NCI-H2196 (cell line): ENCODE measurements around the gene BEX5.
"Not testable (repeated sequence)": the region's sequence is repeated elsewhere in the genome, so short reads cannot be mapped to it uniquely, and the experiment has no call there.

Source experiments
- DNase-seq: peaks from one replicate; lab custom pipeline; 2025; ENCODE audit not compliant: unreplicated experiment; lab: John Stamatoyannopoulos, UW

Gene BEX5

GRCh38 chrX:102155806-102156179 lies at the start of gene BEX5:
BEX5 (minus strand) TSS chrX:102155977; CDS start chrX:102154265, 1,712 bp downstream.
- DNase-seq, result peak; percentile 69

GRCh38 chrX:102185967-102186720 lies 30.4 kb upstream of the BEX5 start:
- DNase-seq, result no peak

DNA sequence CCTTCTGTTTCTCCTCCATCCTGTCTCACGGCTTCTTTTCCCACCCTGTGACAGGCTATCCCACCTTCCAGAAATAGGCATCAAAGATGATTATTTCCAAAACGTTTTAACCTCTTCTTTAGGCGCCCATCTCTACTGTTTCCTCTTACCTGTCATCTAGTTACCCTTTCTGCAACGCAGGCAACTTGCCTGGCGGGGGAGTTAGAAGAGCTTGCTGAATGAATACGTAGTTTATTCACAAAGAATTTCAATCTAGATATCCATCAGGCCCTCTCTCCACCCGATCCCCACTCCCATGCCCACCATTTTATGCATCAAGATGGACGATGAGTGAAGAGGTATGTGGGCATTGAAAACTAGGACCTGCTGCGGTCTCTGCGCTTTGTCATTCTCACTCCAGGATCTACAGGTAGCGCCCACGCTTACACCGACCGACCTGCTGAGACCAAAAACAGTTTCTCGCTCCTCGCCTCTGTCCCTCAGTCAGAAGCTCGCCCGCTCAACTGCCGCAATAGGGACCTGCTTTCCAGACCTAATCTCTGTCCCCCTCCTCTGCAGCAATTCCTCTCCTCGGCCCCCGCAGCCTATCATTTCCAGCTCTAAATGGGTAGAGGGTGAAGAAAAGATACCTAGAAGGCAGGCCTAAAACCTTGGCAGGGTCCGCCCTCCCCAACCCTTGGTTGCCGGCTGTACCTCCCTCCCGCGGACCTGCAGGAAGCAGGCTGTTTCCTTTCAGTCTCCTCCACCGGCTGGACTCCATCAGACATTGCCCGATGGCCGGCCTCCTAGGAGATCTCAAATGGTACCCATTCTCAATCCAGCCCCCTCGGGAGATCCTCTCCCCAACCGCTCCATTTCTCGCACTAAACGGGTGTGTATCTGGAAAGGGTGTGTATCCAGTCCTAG lies 624 bp downstream of the BEX5 start:
- no peak for DNase-seq

DNA sequence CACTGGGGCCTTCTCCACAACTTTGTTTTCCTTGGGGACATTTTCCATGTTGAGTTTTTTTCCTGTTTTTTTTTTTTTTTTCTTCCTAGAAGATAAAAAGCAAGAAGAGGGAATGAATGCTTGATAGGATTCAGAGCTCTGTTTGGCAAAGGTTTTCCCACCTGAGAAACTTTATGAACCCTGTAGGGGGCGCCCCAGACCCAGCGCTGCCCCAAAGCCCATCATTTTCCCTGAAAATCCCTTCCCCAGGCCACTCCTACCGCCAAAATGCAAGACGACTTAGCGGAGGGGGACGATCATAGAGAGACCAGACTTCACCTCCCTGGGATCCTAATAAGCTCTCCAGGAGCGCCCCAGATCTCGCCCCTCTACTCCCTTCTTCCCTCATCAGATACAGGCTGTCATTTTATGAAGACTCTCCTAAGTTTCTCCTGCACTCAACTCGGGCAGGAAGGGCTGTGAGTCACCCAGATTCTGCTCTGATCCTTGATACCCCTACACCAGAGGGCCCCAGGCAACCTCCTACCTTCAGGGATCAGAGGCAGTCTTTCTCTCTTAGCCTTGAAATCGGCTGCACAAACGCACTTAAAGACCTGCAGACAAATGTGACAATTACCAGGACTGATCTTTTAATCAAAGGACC lies 1.4 kb downstream of the BEX5 start:
- no peak for DNase-seq

GRCh38 chrX:102142274-102142673 lies 13.5 kb downstream of the BEX5 start, which contains the start of gene TCEAL6:
TCEAL6 (minus strand) TSS chrX:102142481.
- not testable (repeated sequence) for DNase-seq

GRCh38 chrX:102141631-102142030 lies 14.1 kb downstream of the BEX5 start:
- not testable (repeated sequence) for DNase-seq

GRCh38 chrX:102140876-102141275 lies 14.9 kb downstream of the BEX5 start:
- DNase-seq, result not testable (repeated sequence)

DNA sequence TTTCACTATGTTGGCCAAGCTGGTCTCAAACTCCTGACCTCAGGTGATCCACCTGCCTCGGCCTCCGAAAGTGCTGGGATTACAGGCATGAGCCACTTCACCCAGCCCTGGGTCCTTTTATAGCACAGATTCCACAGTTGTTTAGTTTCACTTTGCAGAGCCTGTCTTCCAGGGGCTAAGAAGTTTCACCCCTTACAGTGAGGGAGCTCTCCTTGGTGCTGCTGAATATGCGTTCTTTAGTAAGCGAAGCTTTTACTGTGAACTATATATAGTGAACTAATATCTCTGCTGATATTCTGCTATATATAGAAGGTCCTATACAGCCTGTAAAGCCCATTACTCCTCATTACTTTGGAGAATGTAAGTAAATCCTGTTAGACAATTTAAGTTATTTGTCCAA lies 17.7 kb downstream of the BEX5 start:
- DNase-seq, result no peak

- no peak for DNase-seq
Measured at GRCh38 chrX:102129473-102129872, 26.3 kb downstream of the BEX5 start.

- no peak for DNase-seq
Measured at GRCh38 chrX:102126863-102127262, 28.9 kb downstream of the BEX5 start.

DNA sequence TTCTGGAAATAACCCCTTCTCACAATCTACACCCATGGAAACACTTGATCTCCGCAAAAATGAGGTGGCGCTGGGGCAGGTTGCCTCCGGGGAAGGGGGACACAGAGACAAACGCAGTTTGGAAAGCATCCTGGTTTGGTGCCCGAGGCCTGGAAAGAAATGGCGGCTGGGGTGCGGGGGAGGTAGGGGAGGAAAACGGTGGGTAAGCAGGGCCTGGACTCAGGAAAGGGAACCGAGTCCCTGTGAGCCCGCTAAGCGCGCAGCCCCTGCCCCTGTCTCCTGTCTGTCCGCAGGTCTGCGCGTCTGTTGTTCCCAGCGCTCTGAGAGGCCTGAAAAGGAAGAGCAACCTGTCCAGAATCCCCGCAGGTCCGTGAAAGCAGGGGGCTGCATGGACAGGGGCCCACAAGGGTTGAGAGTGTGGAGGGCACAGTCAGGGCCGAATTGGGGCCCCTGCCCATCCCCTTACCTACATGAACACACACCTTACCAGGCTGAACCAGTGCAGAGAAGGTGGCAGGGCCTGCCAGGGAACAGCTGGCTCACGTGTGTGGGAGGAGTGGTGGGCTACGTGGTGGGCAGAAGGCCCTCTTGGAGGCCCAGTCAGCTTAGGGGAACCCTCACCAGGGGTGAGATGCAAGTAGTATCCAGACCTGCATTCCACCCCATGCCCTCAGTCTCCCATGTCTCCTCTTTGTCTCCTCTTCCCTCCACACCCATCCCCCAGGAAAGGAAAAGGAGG lies 29.5 kb downstream of the BEX5 start:
- not testable (repeated sequence) for DNase-seq

DNA sequence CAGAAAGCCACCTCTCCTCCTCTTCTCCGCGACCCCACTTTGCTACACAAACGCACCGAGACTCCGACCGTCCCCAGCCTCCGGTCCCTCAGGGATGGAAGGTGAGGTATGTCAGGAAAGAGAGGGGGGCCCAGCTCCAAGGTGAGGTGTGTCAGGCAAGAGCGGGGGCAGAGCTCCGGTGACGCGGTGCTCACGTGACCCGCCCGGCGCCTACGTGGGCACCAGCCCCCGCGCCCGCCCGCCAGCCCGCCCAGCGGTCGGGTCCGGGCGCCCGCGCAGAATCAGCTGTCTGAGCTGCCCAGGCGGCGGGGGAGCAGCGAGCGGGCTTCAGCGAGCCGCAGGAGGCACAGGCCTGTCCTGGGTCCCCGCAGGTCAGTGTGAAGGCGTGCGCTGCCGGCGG lies 30.3 kb downstream of the BEX5 start, which contains the start of gene TCEAL2:
TCEAL2 (plus strand) TSS at position 244 of the 400 bp plus-strand sequence. CDS start 1,152 bp downstream, outside the sequence.
- DNase-seq, result peak; percentile 0

- DNase-seq, result not testable (repeated sequence)
Measured at GRCh38 chrX:102125014-102125413, 30.8 kb downstream of the BEX5 start.

GRCh38 chrX:102115748-102116147 lies 40.0 kb downstream of the BEX5 start:
- DNase-seq, result no peak

DNA sequence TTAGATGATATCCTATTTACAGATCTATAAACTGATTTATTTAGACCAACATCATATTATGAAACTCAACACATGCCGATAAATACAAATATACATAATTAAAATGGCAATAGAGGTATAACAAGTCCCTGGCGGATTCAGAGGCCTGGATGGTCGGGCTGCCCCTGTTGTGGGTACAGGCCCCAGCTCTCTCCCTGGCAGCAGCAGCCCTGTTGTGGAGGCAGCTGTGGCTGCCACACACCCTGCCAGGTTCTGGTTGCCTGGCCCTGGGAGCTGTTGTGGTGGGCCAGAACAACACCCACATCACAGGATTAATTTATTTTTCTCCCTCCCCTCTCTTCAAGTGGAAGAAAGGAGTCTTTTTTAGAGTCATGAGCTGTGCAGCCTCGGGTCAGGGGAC lies 42.4 kb downstream of the BEX5 start:
- DNase-seq, result no peak
